CD14-positive monocyte (primary cell): ENCODE data around the gene PCDH15. TPM values are rescaled to one million over a fixed set of nuclear protein-coding genes. Genes with fewer than 3 reads are reported as not detected.

ENCODE experiments used
- DNase-seq, 3 donors: peaks; one replicate each; pipeline ENCODE4 v3.0.0-alpha.2; 2011 to 2022
- H2AFZ ChIP-seq: 2 replicates; pipeline ENCODE4 v1.6.0; 2012; ENCODE audit warnings: mild to moderate bottlenecking, low read depth, low read length, inconsistent platforms; ENCODE audit not compliant: insufficient read depth, poor library complexity, severe bottlenecking
- H3K27ac ChIP-seq, 2 donors: 1 replicate in 1 of 2; 2 replicates in 1 of 2; pipeline ENCODE4 v1.5.1; 2012 to 2013; ENCODE audit warnings: low read length in 2 of 2, control low read depth in 1 of 2, inconsistent platforms in 1 of 2, low read depth in 1 of 2, mild to moderate bottlenecking in 1 of 2
- H3K27me3 ChIP-seq, 2 donors: one replicate each; pipeline versions ENCODE4 v1.6.0 to v1.6.1; 2011 to 2013; ENCODE audit warnings: low read length in 2 of 2; ENCODE audit not compliant: control insufficient read depth in 2 of 2, insufficient read depth in 2 of 2
- H3K36me3 ChIP-seq, 2 donors: replicated peaks in 1 of 2; 1 replicate in 1 of 2; 2 replicates in 1 of 2; pipeline versions ENCODE4 v1.5.1 to v1.6.1; 2012 to 2013; ENCODE audit warnings: low read length in 2 of 2, control low read depth in 1 of 2, inconsistent platforms in 1 of 2, mild to moderate bottlenecking in 1 of 2; ENCODE audit not compliant: insufficient read depth in 2 of 2, control insufficient read depth in 1 of 2
- H3K4me1 ChIP-seq, 2 donors: 1 replicate in 1 of 2; 2 replicates in 1 of 2; pipeline versions ENCODE4 v1.5.1 to v1.6.1; 2012 to 2013; ENCODE audit warnings: low read length in 2 of 2, control low read depth in 1 of 2, inconsistent platforms in 1 of 2, mild to moderate bottlenecking in 1 of 2, moderate library complexity in 1 of 2; ENCODE audit not compliant: insufficient read depth in 2 of 2, control insufficient read depth in 1 of 2
- H3K4me2 ChIP-seq: replicated peaks from 2 replicates; pipeline ENCODE3; 2012; ENCODE audit warnings: low read length, moderate library complexity, mild to moderate bottlenecking; ENCODE audit not compliant: poor library complexity, severe bottlenecking; ENCODE audit errors: extremely low read depth
- H3K4me3 ChIP-seq, 3 experiments: fragments of 200-600 bp in 1 of 3; sonication (generic) in 1 of 3; replicated peaks in 1 of 3; 1 replicate in 2 of 3; 2 replicates in 1 of 3; pipeline ENCODE4 v1.5.1; 2011 to 2013; ENCODE audit warnings: low read length in 3 of 3, mild to moderate bottlenecking in 3 of 3, control low read depth in 2 of 3, low read depth in 2 of 3, inconsistent platforms in 1 of 3, moderate library complexity in 1 of 3
- H3K79me2 ChIP-seq: 2 replicates; pipeline ENCODE4 v1.6.0; 2012; ENCODE audit warnings: mild to moderate bottlenecking, control low read depth, inconsistent platforms, low read length, moderate library complexity; ENCODE audit not compliant: insufficient read depth
- H3K9ac ChIP-seq: 2 replicates; pipeline ENCODE4 v1.6.0; 2017; ENCODE audit warnings: low read length, mild to moderate bottlenecking; ENCODE audit not compliant: insufficient read depth, poor library complexity, severe bottlenecking
- H3K9me3 ChIP-seq, 2 donors: replicated peaks in 1 of 2; 1 replicate in 1 of 2; 2 replicates in 1 of 2; pipeline versions ENCODE4 v1.5.1 to v1.6.1; 2012 to 2013; ENCODE audit warnings: low read length in 2 of 2, control low read depth in 1 of 2; ENCODE audit not compliant: control insufficient read depth in 1 of 2, insufficient read depth in 1 of 2
- H4K20me1 ChIP-seq: 2 replicates; pipeline ENCODE4 v1.6.0; 2012; ENCODE audit warnings: mild to moderate bottlenecking, low read length, control low read depth, moderate library complexity; ENCODE audit not compliant: insufficient read depth
- H3K27ac Mint-ChIP-seq, 7 donors: one replicate each; pipeline ENCODE4 v1.8.0; 2020; ENCODE audit warnings: mild to moderate bottlenecking in 7 of 7, mixed read lengths in 7 of 7, moderate library complexity in 6 of 7, inconsistent platforms in 2 of 7
- H3K27me3 Mint-ChIP-seq, 3 donors: one replicate each; pipeline ENCODE4 v1.8.0; 2021 to 2022; ENCODE audit warnings: low read depth in 3 of 3, mild to moderate bottlenecking in 3 of 3, mixed read lengths in 3 of 3, moderate library complexity in 3 of 3, inconsistent platforms in 1 of 3
- H3K36me3 Mint-ChIP-seq, 2 donors: one replicate each; pipeline ENCODE4 v1.8.0; 2020; ENCODE audit warnings: mixed read lengths in 2 of 2, inconsistent platforms in 1 of 2, mild to moderate bottlenecking in 1 of 2
- H3K4me1 Mint-ChIP-seq: one replicate; pipeline ENCODE4 v1.8.0; 2020; ENCODE audit warnings: mild to moderate bottlenecking, mixed read lengths
- H3K4me3 Mint-ChIP-seq, 2 donors: one replicate each; pipeline ENCODE4 v1.8.0; 2020; ENCODE audit warnings: mild to moderate bottlenecking in 2 of 2, mixed read lengths in 2 of 2, moderate library complexity in 1 of 2
- H3K9me3 Mint-ChIP-seq, 7 donors: one replicate each; pipeline ENCODE4 v1.8.0; 2020 to 2022; ENCODE audit warnings: mixed read lengths in 7 of 7, mild to moderate bottlenecking in 6 of 7, moderate library complexity in 6 of 7, inconsistent platforms in 2 of 7
- WGBS: methylation state at CpG from one replicate; pipeline ENCODE4 v1.1.5; 2013; ENCODE audit warnings: missing lambda C conversion rate; ENCODE audit not compliant: insufficient coverage; 5-methylcytosine and 5-hydroxymethylcytosine counted together
- intact Hi-C, 2 donors: fragments of 100-400 bp; cut with micrococcal nuclease; formaldehyde crosslinking; loops; one replicate each; pipeline versions ENCODE4 v1.15.0 to v1.15.1; 2023
- polyA plus RNA-seq, 3 donors: library from polyadenylated mRNA; depleted of rRNA in 1 of 3; unstranded in 2 of 3; stranded (reverse) in 1 of 3; fragments of 300-500 nt in 2 of 3; fragments of >200 nt in 1 of 3; fragmentation: Illumina TruSeq in 2 of 3; gene quantifications; 1 replicate in 2 of 3; 2 replicates in 1 of 3; pipeline ENCODE4 v1.2.3, GENCODE V29; 2012 to 2021
- TF ChIP-seq, protein P1 (sequence below): fragments of 200-600 bp; IDR thresholded peaks from one replicate; pipeline ENCODE4 v1.8.0; 2022; ENCODE audit warnings: antibody characterized with exemption, mild to moderate bottlenecking

PCDH15 gene
- polyA plus RNA-seq, 3 donors = not detected

DNA sequence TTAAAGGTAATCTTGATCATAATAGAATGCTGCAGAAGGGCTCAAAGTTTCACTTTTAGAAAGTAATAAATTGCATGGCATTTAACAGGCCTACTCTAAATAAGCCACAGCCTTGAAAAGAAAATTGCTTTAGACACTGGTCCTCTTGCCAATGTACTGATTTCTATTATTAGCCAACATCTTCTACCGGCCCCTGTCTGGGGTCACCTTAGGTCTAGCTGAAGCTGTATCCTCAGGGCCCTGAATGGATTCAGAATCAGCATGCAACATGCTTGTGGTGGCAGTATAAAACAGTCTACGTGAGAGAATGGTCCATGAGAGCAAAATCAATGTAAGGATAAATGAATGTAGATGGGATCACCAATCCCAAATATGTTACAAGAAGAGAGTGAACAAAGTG is 541.9 kb downstream of the PCDH15 start:
- WGBS = 100% methylated on average over 2 of the region's 2 CpGs
- no peak overlapping the region for H3K4me3 ChIP-seq
- peaks cover 0 to 8% (median 6%) of the 10 kb centered on the region in 7 donors for H3K9me3 Mint-ChIP-seq
- no peak overlapping the region for H3K27ac Mint-ChIP-seq
- no peaks in the 10 kb centered on the region for H3K36me3 ChIP-seq
- H3K27ac ChIP-seq = no peak overlapping the region
- no peak for DNase-seq
- no peaks in the 10 kb centered on the region for H3K36me3 Mint-ChIP-seq
- H3K9me3 ChIP-seq = peaks cover 3 to 9% of the 10 kb centered on the region in 2 donors
- H3K4me3 Mint-ChIP-seq = no peak overlapping the region
- H3K27me3 Mint-ChIP-seq = no peaks in the 10 kb centered on the region
- TF ChIP-seq, protein P1, sequence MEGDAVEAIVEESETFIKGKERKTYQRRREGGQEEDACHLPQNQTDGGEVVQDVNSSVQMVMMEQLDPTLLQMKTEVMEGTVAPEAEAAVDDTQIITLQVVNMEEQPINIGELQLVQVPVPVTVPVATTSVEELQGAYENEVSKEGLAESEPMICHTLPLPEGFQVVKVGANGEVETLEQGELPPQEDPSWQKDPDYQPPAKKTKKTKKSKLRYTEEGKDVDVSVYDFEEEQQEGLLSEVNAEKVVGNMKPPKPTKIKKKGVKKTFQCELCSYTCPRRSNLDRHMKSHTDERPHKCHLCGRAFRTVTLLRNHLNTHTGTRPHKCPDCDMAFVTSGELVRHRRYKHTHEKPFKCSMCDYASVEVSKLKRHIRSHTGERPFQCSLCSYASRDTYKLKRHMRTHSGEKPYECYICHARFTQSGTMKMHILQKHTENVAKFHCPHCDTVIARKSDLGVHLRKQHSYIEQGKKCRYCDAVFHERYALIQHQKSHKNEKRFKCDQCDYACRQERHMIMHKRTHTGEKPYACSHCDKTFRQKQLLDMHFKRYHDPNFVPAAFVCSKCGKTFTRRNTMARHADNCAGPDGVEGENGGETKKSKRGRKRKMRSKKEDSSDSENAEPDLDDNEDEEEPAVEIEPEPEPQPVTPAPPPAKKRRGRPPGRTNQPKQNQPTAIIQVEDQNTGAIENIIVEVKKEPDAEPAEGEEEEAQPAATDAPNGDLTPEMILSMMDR = no peak
- intact Hi-C loops = no loop called here
- H3K4me1 Mint-ChIP-seq = no peaks in the 10 kb centered on the region
- no peaks in the 10 kb centered on the region for H4K20me1 ChIP-seq
- H3K9ac ChIP-seq = no peak overlapping the region
- no peaks in the 10 kb centered on the region for H3K4me1 ChIP-seq
- no peaks in the 10 kb centered on the region for H3K27me3 ChIP-seq
- no peak overlapping the region for H3K4me2 ChIP-seq
- H2AFZ ChIP-seq = no peak overlapping the region
- no peaks in the 10 kb centered on the region for H3K79me2 ChIP-seq

DNA sequence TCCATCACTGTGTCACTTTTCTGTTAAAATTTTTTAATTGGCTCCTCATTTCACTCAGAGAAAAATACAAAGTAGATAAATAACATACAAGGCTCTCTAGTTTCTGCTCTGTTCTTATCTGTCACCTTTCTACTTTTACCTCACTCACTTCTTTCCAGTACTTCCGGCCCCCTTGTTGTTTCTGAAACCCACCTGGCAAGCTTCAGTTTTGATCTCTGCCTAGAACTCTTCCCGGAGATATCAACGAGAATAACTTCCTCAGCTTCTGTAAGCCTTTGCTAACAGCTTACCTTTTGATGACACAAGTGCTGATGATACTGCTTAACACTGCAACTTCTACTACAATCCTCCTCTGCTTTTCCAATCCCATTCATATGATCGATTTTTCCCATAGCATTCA is 566.2 kb downstream of the PCDH15 start:
- H3K4me3 Mint-ChIP-seq = no peak overlapping the region
- DNase-seq = no peak

More for the DNA sequence above, 566.2 kb downstream of the PCDH15 start:
- Histone ChIP-seq H2AFZ (no peak overlapping the region), H3K9ac (no peak overlapping the region), H3K9me3 (peaks cover 3 to 8% of the 10 kb centered on the region in 2 donors), H4K20me1 (no peaks in the 10 kb centered on the region), H3K79me2 (no peaks in the 10 kb centered on the region), H3K4me3 (no peak overlapping the region), H3K36me3 (no peaks in the 10 kb centered on the region), H3K4me2 (no peak overlapping the region), H3K27me3 (no peaks in the 10 kb centered on the region), H3K27ac (no peak overlapping the region), H3K4me1 (no peaks in the 10 kb centered on the region)
- intact Hi-C loops = no loop called here
- Mint-ChIP-seq H3K27ac (no peak overlapping the region), H3K4me1 (no peaks in the 10 kb centered on the region), H3K36me3 (no peaks in the 10 kb centered on the region), H3K9me3 (peaks cover 0 to 13% (median 2%) of the 10 kb centered on the region in 7 donors), H3K27me3 (no peaks in the 10 kb centered on the region)
- TF ChIP-seq, protein P1 = no peak
- WGBS = 73% methylated on average over 3 of the region's 4 CpGs
